OCI-M2 (cell line): ENCODE measurements around the gene MAP3K20.
"Not testable (repeated sequence)": the region's sequence is repeated elsewhere in the genome, so short reads cannot be mapped to it uniquely, and the experiment has no call there.

Source experiments
- DNase-seq: peaks from one replicate; lab custom pipeline; 2025; ENCODE audit not compliant: unreplicated experiment; lab: John Stamatoyannopoulos, UW

MAP3K20 gene

DNA sequence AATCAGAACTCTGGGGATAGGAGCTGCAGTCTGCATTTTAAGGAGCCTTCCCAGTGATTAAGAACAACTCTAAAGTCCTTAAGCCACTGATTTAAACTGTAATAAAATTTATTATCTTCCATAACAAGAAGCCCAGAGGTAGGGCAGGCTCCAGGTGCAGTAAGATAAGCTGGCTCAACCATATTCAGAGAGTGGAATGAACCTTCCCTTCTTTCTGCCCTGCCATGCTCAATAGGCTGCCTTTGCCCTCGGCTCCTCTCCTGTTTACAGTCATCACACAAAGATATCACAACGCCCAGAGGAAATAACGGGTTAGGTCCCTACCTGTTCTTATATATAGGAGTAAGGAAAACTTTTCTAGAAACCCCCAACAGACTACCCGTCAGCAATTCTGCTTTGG is 188.5 kb downstream of the MAP3K20 start:
- DNase-seq: no peak

DNA sequence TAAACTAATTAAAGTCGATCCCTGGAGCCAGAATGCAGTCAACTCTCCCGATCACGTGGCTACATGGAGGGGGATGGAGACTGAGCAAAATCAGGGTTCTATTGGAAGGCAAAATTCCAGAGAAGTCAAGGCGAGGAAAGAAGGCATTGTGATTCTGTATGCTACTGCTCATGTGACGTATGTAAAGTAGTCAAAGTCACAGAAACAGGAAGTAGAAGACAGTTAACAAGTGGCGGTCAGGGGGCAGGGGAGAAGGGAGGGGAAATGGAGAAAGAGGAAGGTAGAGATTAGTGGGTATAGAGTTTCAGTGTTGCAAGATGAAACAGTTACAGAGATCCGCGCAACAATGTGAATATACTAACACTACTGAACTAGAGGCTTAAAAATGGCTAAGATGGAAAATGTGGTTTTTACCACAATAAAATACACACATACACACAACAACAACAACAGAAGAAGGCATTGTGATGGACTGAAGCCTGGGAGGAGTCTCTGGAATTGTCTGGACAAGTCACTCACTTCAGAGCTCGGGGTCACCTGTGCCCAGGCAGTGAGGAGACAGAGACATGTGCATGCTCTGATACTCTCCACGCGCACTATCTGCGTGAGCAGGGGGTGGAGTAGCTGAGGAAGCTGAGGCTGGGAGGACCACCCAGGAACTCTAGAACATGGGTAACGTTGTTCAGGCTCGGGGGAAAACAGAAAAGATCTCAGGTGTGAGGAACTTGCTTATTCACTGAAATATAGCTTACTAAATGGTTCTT is 189.1 kb downstream of the MAP3K20 start:
- no peak for DNase-seq

DNA sequence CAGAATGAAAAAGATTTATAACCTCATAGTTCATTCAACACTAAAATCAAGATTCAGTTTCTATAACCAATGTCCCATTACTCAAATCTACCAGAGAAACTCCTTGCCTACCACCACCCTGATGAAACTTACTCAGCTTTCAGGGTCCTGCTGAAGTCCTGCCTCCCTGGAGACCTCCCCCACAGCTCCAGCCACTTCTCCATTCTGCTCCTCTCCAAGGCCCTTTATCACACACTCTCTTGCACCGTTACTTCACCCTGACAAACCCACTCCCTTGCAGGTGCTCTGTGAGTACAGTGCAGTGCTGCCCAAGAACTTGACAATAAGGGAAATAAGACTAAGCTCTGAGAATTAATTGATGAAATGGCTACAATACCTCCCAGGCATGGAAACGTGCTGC is 195.5 kb downstream of the MAP3K20 start:
- DNase-seq: no peak

DNA sequence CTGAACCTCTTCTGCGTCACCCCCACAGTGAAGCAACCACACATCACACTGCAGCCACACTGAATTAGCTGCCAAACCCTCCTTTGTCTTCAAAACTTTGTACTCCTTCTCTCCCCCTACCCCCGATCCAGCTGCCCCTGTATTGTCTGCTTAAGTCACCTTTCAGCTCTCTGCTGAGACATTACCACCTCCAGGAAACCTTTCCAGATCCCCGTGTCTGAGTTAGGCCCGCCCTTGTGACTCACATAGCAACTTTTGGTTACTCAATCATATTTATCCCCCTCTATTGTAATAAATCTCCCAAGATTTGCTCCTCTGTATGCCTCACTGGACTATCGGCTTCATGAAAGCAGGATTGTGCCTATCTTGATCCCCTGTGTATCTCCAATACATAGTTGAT is 196.2 kb downstream of the MAP3K20 start:
- DNase-seq: no peak

DNA sequence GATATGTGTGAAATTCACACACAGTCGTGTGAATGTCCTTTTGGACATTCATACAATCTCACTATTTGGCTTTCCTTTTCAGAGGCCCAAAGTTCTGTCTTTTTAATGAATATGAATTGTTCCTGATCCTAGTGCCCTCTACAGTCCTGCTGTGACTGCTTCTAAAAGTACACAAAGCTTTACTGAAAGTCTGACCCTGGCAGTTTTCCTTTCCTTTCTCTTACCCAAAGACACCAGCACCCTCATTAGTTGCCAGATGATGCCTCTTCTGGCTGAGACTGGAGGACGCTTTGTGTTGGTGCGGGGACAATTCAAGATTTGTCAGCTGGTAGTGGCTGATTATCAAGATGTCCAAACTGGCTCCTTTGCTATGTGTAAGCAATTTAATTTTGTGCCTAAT is 197.2 kb downstream of the MAP3K20 start:
- no peak for DNase-seq

DNA sequence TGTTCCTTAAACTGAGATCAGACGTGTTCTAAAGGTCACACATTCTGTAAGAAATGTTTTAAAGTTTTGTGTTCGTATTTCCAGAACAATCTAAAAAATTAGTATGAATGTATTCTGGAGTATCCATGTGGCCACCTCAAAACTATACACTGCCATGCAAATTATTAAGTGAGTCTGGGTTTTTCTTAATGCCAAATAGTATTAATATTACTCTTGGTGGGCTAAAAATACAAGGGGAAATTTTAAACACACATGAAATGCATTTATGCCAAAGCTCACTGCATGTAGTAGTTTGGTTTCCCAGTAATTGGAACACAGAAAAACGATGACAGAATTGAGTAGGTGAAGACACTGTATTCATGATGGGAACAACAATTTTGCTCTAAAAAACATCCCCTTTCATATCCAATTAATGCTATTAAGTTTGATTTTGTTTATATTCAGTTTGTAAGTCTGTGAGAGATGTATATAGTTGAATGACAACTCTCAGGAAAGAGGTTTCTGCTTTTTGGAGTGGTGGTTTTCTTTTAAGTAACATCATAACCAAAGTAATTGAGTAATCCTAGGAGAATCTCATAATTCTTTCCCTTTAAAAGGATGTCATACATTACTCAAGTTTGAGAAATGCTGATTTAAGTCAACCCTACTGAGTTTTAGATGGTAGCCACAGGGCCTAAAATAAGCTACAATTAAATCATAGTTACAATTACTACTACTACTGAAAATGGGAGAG is 203.3 kb downstream of the MAP3K20 start:
- DNase-seq: no peak

DNA sequence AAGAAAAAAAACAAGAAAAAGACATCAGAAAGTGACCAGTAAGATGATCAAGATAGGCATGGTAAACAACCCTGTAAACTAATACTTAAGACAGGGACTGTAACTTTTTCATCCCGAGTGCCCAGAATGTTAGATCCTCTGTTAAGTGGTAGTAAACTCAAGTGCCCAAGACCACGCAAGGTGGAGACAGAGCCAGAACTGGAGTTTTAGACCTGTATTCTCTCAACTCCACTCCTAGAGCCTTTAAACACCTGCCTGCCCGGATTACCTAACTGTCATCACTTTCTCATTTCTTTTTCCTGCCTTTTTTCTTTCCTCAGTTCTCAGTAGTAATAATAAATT is 203.9 kb downstream of the MAP3K20 start:
- DNase-seq: no peak

DNA sequence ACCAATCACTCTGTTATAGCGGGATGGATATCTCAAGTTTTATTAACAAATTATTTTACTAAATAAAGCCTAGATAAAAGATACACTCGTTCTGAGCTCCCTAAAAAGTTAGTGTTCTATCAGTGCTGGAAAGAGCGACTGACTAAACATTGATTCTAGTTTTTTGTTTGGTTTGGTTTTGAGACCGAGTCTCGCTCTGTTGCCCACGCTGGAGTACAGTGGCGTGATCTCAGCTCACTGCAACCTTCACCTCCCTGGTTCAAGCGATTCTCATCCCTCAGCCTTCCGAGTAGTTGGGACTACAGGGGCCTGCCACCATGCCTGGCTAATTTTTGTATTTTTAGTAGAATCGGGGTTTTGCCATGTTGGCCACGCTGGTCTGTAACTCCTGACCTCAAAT is 205.2 kb downstream of the MAP3K20 start:
- DNase-seq: no peak

DNA sequence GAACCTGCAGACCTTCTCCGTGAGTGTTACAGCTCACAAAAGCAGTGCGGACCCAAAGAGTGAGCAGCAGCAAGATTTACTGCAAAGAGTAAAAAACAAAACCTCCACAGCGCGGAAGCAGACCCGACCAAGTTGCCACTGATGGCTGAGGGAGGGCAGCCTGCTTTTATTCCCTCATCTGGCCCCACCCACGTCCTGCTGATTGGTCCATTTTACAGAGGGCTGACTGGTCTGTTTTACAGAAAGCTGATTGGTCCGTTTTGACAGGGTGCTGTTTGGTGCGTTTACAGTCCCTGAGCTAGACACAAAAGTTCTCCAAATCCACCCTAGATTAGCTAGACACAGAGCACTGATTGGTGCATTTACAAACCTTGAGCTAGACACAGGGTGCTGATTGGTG is 206.3 kb downstream of the MAP3K20 start:
- not testable (repeated sequence) for DNase-seq

DNA sequence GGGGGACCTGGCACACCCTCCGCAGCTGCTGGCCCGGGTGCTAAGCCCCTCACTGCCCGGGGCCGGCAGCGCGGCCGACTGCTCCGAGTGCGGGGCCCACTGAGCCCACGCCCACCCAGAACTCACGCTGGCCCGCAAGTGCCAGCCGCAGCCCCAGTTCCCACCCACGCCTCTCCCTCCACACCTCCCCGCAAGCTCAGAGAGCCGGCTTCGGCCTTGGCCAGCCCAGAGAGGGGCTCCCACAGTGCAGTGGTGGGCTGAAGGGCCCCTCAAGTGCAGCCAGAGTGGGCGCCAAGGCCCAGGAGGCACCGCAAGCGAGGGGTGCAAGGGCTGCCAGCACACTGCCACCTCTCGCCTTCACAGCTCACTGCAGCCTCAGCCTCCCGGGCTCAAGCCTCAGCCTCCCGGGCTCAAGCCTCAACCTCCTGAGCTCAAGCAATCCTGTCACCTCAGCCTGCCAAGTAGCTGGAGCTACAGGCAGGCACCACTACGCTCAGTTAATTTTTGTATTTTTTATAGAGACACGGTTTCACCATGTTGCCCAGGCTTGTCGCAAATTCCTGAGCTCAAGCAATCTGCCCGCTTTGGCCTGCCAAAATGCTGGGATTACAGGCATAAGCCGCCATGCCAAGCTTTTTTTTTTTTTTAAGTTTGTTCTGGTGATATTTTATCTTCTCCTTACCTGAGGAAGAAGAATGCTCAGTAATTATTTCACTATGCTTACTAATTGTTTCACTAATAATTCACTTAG is 207.3 kb downstream of the MAP3K20 start:
- DNase-seq: no peak

DNA sequence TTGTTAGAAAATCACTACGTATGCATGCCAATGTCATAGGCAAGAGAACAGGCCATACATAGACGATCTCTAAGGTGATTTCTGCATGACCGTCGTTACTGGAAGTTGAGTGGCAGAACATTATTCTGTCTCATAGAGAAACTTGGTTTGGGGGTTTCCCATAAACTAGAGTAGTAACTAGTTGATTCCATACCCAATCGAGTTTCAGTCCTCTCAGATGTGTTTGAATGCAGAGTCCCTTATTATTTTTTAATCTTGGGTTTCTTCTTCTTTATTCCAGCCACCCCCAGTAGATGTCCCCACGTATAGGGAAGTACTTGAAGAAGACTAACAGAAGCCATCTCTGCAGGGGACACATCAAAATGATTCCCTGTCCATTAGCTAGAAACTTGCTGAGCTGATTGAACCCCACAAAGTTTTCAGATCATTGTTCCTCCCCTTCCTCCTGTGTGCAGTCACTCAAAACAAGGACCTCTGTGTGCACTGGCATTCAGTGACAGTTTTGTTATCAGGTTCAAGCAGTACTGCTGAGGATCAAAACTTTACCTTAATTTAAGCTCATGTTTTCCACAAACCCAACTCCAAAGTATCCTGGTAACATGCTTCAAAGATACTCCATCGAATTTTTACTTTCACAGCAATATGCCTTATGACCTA is 210.6 kb downstream of the MAP3K20 start:
- DNase-seq: no peak

DNA sequence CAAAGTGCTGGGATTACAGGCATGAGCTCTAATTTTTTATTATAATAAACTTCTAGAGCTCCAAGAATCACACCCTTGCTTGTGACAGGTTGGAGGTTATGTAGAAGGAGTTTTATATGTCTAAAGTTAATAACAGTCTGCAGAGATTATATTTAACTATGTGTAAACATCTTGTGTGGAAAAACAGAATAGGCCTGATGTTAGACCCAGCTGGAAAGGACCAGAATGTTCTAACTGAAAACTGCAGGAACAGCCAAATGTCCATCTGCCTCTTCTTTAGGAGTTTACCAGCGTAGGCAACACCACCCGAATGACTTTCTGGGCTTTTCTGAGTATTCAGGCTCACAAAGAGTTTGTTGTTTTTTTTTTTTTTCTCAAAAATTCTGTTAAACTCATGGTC is 211.9 kb downstream of the MAP3K20 start:
- no peak for DNase-seq

DNA sequence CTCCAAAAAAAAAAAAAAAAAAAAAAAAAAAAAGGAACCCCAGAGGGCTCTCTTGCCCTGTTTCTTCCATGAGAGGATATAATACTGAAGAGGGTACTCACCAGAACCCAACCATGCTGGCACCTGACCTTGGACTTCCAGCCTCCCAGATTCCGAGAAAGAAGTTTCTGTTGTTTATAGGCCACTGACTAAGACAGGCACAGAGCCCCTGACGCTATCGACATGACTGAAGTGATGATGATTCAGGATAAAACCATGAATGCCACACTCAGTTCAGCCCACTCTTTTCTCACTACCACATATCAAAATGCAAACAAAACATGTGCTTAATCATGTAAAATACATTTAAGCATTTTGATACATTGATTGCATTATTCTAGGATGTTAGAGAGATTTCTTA is 212.9 kb downstream of the MAP3K20 start:
- DNase-seq: no peak

DNA sequence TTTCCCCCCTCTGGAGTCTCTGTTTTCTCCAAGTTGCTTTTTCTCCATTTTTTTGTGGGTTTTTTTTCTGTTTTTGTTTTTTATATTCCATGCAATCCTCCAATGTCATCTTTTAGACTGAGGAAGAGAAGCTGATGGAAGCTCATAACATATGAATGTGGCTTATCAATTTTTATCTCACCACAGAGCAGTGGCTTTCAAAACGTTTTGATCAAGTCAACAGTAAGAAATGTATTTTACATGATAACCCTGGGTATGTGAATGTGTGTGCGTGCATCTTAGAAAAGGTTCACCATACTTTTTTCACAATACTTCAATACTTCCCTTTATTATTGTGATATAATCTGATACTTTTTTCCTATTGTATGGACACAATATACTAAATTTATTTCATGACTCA is 214.4 kb downstream of the MAP3K20 start:
- DNase-seq: no peak

DNA sequence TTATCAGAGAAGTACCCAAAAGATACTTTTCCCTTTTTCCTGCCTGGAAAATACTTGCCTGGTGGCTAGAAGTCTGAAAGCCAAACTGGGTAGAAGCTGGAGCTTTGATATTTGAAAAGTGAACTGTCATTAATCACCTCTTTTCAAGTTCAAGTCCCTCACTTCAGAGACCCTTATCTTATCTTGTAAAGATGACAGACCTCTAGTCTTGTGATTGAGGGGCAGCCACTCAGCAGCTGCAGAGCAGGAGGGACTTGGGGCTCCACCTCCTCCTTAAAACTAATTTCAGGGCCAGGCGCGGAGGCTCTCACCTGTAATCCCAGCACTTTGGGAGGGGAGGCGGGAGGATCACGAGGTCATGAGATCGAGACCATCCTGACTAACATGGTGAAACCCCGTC is 214.9 kb downstream of the MAP3K20 start:
- no peak for DNase-seq

DNA sequence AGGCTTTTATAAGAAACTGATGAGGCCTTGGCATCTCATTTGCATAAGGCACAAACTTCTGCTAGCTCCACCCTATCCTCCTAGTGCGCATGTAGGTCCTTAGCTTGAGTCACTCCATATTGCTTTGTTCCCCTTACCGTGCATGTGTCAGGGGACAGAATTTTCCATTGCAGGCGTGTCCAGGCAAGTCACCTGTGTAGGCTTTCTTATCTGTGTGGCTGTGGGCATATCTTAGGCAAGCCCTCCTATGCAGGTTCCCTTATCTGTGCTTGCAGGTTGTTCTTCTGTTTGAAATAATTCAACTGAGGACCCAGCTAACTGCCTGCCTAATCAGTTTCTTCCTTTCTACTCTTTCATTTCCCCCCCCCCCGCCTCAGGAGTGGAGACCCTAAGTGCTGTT is 215.8 kb downstream of the MAP3K20 start:
- DNase-seq: no peak

DNA sequence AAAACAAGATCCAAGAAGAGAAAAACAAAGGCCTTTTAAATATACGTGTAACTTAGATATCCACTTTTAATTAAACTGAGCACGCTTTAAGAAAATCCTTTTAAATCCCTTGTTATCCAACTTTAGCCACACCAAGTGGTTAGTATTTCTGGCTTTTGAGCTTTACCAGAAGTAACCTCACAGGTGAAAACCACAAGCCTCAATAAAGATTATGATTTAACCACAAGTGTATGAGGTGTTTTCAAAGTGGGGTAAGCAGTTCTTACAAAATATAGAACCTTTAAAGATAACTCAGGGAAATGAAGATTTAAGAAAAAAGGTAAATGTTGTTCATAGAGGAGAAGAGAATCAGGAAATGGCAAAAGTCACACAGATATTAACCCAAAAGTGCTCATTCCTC is 220.6 kb downstream of the MAP3K20 start:
- DNase-seq: no peak

DNA sequence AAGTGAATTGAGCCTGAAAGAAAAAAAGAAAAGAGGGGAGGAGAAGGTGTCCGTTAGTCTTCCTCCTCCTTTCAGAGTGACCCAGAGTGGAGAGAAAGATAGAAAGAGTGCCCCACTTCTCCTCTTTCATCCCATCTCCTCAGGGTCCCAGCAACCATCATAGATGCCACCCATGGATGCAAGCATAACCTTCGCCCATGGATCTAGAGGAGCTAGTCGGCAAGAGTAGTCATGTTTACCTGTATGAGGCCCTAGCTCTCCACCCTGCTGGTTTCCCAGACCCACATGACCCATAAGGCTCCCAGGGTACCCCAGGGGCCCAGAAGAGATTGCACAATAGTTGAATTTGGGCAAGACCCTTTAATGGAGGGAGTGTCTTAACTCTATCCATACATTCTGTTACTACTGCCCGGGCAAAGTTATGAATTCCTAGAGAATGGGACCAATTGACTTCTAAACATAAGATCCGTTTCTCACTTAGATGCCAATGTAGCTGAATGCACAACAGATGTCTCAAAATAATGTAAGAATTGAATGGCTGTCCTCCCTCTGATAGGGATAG is 223.0 kb downstream of the MAP3K20 start:
- no peak for DNase-seq

DNA sequence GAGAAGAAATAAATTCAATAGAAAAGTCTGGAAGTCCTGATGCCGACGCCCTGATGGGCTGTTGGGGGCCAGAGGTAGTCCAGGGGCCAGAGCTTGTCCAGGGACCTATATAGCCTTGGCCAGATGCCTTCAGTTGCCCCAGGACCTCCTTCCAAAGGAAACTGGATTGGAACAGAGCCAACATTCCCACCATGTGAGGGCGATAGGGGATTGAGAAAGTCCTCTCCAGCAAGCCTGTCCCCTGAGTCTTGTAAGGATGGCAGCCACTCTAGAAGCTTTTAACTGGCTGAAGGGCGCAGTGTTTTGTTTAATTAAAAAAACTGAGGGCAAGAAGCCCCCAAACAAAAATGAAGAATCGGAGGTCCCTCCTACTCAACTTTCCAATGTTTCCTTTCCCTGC is 224.1 kb downstream of the MAP3K20 start:
- DNase-seq: no peak

DNA sequence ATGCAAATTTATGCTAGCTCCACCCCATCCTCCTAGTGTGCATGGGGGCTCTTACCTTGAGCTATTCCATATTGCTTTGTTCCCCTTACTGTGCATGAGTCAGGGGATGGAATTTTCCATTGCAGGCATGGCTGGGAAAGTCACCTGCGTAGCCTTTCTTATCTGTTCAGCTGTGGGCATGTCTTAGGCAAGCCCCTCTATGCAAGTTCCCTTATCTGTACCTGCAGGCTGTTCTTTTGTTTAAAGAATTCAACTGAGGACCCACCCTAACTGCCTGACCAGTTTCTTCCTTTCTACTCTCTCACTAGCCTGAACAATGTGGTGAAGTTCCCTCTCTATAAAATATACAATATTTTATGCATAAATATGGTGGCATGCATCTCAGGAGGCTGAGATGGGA is 224.8 kb downstream of the MAP3K20 start:
- no peak for DNase-seq

DNA sequence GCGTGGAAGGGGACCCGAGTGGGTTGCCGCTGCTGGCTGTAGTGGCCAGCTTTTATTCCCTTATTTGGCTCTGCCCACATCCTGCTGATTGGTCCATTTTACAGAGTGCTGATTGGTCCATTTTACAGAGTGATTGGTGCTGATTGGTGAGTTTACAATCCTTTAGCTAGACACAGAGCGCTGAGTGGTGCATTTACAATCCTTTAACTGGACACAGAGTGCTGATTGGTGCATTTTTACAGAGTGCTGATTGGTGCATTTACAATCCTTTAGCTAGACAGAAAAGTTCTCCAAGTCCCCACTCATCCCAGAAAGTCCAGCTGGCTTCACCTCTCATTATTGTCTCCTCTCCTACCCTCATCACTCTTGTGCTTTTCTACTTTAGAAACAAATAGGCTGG is 225.9 kb downstream of the MAP3K20 start:
- DNase-seq: not testable (repeated sequence)
